Erythroblast (primary cell): ENCODE measurements around the gene SLC39A9.

ENCODE experiments used
- GATA1 ChIP-seq: IDR thresholded peaks from 2 replicates; pipeline ENCODE4 v1.6.1; 2011; ENCODE audit warnings: low read depth, mild to moderate bottlenecking, control low read depth, low read length, moderate library complexity
- POLR2A ChIP-seq: IDR thresholded peaks from 2 replicates; pipeline ENCODE4 v1.6.1; 2011; ENCODE audit warnings: mild to moderate bottlenecking, low read length

DNA sequence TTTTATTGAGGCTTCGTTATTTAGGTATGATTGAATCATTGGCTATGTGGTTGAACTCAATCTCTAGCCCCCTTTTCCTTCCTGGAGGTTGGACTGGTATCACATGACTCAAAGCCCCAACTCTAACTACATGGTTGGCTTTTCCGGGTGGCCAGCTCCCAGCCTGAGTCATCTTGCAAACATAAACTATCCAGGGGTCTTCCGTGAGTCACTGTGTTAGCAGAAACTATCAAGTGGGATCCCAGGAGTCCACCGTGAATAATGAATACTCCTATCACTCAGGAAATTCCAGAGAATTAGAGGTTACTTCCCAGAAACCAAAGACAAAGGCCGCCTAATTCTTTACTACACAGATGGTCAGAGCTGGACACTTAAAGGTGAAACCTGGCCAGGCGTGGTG lies 66.3 kb downstream of the SLC39A9 start:
- TF ChIP-seq POLR2A = no peak
- TF ChIP-seq GATA1 = no peak
